ENCODE results near the gene TBC1D22B.

GRCh38 chr6:37306624-37307222 is 49.2 kb downstream of the TBC1D22B start:
- TF ChIP-seq CTCF (IDR thresholded peaks at IDR 0.05; ENCODE audit: low read depth, low read length, poor library complexity, severe bottlenecking), result no peak
- TF ChIP-seq EZH2phosphoT487 (IDR thresholded peaks at IDR 0.05; ENCODE audit: borderline replicate concordance, low read length), result no peak

Data from DOHH2 (cell line).